Stimulated activated CD8-positive, alpha-beta memory T cell treated with anti-CD3 and anti-CD28 coated beads, Interleukin-12 subunit alpha, Interleukin-12 subunit beta, amount 100 ng/mL, for 24 hours (primary cell): ENCODE data around the gene PYY.
"Not testable (repeated sequence)": the region's sequence is repeated elsewhere in the genome, so short reads cannot be mapped to it uniquely, and the experiment has no call there.

Experiments used
- DNase-seq: peaks from one replicate; pipeline ENCODE4 v3.0.0-alpha.2; 2020; ENCODE audit errors: extremely low read depth

The PYY gene

GRCh38 chr17:43953746-43954145, at the start of gene PYY:
Gene PYY, minus strand, starts transcription at chr17:43953940. Its CDS starts 457 bp downstream, at chr17:43953483.
- DNase-seq = no peak

GRCh38 chr17:44002141-44002848, 48.6 kb upstream of the PYY start:
- no peak for DNase-seq

DNA sequence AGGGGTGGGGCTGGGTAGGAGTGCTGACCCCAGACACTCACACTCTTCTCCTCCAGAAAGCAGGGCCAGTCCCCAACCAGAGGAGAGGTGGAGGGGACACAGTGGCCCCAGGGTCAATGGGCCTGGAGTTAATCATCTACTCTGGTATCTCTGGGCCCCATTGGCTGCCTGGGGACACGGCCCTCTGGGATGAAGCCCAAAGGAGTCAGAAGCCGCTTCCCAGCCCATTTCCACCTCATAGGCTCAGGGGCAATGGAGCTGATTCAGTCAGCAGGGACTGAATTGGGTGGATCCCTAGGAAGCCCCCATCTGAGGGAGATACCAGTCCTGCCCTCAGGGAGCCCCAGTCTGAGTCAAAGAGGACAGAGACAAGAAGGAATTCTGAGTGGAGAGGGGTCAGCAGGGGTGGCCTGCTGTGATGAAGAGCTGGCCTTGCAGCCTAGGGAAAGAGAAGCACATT, 47.8 kb upstream of the PYY start:
- no peak for DNase-seq

GRCh38 chr17:44000871-44001460, 47.2 kb upstream of the PYY start:
- no peak for DNase-seq

GRCh38 chr17:44000141-44000860, 46.6 kb upstream of the PYY start:
- DNase-seq = no peak

DNA sequence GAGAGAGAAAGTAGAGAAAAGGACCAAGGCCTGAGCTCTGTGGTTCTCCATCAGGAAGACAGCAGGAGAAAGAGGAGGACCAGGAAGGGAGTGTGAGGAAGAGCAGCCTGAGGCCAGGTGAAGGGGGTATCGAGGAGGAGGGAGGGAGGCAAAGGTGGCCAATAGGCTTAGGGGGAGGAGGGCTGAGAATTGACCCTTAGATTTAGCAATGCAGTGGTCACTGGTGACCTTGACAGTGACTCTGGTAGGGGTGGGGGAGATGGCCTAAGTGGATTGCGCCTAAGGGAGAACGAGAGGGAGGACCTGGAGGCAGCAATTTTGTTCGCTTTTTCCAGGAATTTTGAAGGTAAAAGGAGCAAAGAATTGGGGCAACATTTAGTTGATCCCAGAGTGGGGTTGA, 45.3 kb upstream of the PYY start:
- no peak for DNase-seq

DNA sequence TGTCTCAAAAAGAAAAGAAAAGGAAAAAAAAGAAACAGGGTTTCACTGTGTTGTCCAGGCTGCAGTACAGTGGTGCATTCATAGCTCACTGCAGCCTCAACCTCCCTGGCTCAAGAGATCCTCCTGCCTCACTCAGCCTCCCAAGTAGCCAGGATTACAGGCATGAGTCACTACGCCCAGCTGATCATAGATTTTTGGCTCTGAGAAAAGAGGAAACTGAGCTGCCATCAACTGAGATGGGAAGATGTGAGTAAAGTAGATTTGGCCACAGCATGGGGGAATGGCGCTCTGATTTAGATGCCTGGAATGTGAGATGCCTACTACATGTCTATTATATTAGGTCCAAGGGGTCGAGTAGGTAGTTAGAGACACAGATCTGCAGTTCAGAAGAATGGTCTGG, 44.8 kb upstream of the PYY start:
- DNase-seq = no peak

DNA sequence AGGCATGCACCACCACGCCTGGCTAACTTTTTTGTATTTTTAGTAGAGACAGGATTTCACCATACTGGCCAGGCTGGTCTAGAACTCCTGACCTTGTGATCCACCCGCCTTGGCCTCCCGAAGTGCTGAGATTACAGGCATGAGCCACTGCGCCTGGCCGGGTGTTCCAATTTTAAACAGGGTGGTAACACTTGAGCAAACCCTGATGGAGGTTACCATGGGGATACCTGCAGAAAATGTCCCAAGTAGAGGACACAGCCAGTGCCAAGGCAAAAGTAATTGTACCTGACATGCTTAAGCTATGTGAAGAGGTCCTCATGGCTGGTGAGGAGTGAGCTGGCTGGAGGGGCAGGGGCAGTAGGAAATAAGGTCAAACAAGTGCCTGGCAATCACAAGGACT, 43.4 kb upstream of the PYY start:
- not testable (repeated sequence) for DNase-seq

DNA sequence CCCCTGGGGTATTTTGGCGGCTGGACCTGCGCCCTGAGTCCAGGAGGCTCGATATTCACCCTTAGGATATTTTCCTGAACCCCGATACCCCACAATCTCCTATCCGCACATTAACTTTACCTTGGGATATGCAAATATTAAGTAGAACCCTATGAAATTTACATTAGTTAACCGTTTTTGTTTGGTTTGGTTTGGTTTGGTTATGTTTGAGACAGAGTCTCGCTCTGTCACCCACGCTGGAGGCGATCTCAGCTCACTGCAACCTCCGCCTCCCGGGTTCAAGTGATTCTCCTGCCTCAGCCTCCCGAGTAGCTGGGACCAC, 41.4 kb upstream of the PYY start:
- DNase-seq = no peak

- no peak for DNase-seq
Measured at GRCh38 chr17:43994272-43995149, 40.8 kb upstream of the PYY start.

- no peak for DNase-seq
Measured at GRCh38 chr17:43992641-43993040, 38.9 kb upstream of the PYY start.

GRCh38 chr17:43988301-43988700, 34.6 kb upstream of the PYY start:
- DNase-seq = no peak

DNA sequence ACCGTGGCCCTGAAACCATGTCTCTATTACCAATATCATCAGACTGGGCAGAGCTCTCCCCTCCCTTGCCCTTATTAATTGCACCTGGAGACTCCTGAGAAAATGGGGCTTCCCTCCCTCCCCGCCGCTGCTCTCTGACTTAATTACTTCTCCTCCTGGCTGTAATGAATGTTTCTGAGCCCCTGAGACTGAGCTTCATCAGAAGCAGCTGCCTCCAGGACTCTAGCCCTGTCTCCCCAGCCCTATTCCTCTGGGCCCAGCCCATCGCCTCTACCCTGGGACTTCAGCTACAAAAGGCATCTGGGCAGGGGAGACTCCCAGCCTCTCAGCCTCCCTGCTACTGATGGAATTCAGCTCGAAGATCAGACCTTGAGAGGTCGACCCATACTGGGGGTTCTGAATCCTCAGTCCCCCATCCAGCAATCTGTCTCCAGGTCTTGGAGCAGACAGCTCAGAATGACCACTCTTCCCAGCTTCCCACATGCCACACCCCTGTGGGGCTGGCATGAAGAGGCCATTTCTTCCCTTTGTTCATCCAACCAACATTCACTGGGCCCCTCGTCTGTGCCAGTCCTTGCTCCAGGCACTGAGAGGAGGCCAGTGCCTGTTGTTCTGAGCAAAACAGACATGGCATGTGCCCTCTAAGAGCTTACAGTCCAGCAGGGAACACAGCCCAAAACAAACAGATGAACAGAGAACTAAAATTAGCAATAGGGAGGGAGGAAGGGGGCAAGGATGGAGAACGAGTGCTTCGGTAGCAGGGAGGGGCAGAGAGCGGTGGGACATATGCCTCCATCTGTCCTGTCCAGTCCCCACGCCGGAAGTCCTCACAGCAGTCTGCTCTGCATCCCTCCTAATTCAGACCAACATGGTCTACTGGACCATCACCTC, 33.6 kb upstream of the PYY start:
- DNase-seq = no peak

- DNase-seq = no peak
Measured at GRCh38 chr17:43986225-43986981, 32.7 kb upstream of the PYY start.

- DNase-seq = no peak
Measured at GRCh38 chr17:43984521-43984920, 30.8 kb upstream of the PYY start.

DNA sequence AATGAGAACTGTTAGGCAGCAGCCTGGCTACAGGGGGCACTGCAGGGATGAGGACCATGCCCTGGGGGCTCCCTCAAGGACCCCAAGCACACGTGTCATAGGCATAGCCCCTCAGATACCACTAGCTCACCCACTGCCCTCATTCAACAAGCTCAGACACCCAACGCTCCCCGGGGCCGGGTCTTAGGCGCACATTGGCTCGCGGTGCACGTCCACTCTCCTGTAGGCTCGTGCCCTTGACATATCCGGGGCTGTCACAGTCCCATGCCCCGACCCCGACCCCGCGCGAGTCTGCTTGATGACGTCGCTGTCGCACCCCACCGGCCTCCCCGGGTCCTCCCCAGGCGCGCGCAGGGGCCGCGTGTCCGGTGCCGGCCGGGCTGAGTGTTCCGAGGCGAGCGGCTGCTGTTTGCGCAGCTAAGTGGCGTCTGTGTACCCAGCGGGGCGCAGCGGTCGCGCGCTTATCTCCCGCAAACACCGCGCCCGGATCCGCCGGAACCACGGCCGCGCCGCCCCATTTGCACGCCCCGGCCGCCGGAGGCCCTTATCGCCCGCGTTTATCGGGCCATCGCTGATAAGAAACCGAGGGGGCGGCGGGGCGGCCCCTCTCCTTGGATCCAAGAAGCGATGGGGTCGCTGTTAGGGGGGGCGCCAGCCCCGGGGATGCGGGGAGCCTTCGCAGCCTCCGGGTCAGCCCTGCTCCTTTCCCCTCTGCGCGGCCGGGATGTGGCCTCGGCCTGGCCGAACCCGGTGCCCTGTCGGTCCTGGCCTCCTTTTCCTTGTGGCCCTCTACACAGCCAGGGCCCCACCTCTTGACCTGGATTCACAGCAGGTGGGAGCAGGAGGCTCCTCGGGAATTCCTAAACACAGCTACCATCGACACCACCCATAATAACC, 30.0 kb upstream of the PYY start:
- no peak for DNase-seq

GRCh38 chr17:43983196-43983514, 29.4 kb upstream of the PYY start:
- no peak for DNase-seq

DNA sequence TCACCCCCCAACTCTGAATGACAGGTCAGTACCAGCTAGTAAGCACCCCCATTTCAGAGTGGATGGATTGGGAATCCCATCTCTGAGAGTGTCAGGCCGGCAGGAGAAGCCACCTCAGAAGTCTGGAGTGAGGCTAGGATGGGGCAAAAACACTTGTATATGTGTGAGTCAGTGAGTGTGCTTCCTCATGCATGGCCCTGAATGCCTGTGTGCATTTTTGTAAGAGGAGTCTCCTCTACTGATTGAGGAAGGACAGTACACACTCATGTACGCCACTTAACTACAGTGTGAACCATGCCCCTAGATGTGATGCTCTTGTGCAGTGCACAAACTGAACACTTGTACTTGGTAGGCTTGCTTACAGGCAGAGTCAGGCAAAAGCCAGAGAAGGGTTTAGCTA, 28.4 kb upstream of the PYY start:
- DNase-seq = no peak

GRCh38 chr17:43979671-43980070, 25.9 kb upstream of the PYY start:
- DNase-seq = no peak

GRCh38 chr17:43979011-43979410, 25.3 kb upstream of the PYY start:
- DNase-seq = no peak
